Mesothelial cell of epicardium (in vitro differentiated cells): ENCODE data around the gene KDM4C. TPM values are rescaled to one million over a fixed set of nuclear protein-coding genes. Genes with fewer than 3 reads are reported as not detected.

Experiments used
- DNase-seq, 2 experiments: peaks; one replicate each; pipeline ENCODE4 v3.0.0; 2021; ENCODE audit warnings: low spot score in 2 of 2; ENCODE audit not compliant: unreplicated experiment in 2 of 2
- H3K27ac Mint-ChIP-seq: 2 replicates; pipeline ENCODE4 v1.8.0; 2021; ENCODE audit warnings: mixed read lengths
- H3K27me3 Mint-ChIP-seq: 2 replicates; pipeline ENCODE4 v1.8.0; 2021; ENCODE audit warnings: low read depth, mixed read lengths
- H3K36me3 Mint-ChIP-seq: 2 replicates; pipeline ENCODE4 v1.8.0; 2021; ENCODE audit warnings: mixed read lengths
- H3K4me1 Mint-ChIP-seq: 2 replicates; pipeline ENCODE4 v1.8.0; 2021; ENCODE audit warnings: mixed read lengths
- H3K4me3 Mint-ChIP-seq: 2 replicates; pipeline ENCODE4 v1.8.0; 2021; ENCODE audit warnings: mild to moderate bottlenecking, moderate library complexity, mixed read lengths
- H3K9me3 Mint-ChIP-seq: 2 replicates; pipeline ENCODE4 v1.8.0; 2021; ENCODE audit warnings: mixed read lengths
- total RNA-seq: library from RNA; stranded (reverse); gene quantifications from 3 replicates; pipeline ENCODE4 v1.2.1, GENCODE V29; 2021
- TF ChIP-seq, protein P1 (sequence below): fragments of 200-600 bp; sonication (generic); IDR thresholded peaks from one replicate; pipeline ENCODE4 v1.5.0; 2021; ENCODE audit warnings: antibody characterized with exemption; ENCODE audit not compliant: unreplicated experiment

The KDM4C gene
- total RNA-seq, 1 donor from 2014 or later: 25.4 TPM

- no peak overlapping the region for H3K27ac Mint-ChIP-seq
- no peak for DNase-seq
- H3K27me3 Mint-ChIP-seq: no peaks in the 10 kb centered on the region
- H3K4me3 Mint-ChIP-seq: no peak overlapping the region
- H3K36me3 Mint-ChIP-seq: peaks cover 7% of the 10 kb centered on the region
- TF ChIP-seq, protein P1, sequence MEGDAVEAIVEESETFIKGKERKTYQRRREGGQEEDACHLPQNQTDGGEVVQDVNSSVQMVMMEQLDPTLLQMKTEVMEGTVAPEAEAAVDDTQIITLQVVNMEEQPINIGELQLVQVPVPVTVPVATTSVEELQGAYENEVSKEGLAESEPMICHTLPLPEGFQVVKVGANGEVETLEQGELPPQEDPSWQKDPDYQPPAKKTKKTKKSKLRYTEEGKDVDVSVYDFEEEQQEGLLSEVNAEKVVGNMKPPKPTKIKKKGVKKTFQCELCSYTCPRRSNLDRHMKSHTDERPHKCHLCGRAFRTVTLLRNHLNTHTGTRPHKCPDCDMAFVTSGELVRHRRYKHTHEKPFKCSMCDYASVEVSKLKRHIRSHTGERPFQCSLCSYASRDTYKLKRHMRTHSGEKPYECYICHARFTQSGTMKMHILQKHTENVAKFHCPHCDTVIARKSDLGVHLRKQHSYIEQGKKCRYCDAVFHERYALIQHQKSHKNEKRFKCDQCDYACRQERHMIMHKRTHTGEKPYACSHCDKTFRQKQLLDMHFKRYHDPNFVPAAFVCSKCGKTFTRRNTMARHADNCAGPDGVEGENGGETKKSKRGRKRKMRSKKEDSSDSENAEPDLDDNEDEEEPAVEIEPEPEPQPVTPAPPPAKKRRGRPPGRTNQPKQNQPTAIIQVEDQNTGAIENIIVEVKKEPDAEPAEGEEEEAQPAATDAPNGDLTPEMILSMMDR: no peak
- peaks cover 28% of the 10 kb centered on the region for H3K4me1 Mint-ChIP-seq
- H3K9me3 Mint-ChIP-seq: no peaks in the 10 kb centered on the region
These were observed 414.7 kb downstream of the KDM4C start for GRCh38 chr9:7172154-7173115.

GRCh38 chr9:7173139-7173538 is 415.4 kb downstream of the KDM4C start:
- Mint-ChIP-seq H3K4me1 (peaks cover 35% of the 10 kb centered on the region), H3K36me3 (peaks cover 7% of the 10 kb centered on the region), H3K27ac (no peak overlapping the region), H3K4me3 (no peak overlapping the region), H3K27me3 (no peaks in the 10 kb centered on the region), H3K9me3 (no peaks in the 10 kb centered on the region)
- TF ChIP-seq, protein P1: no peak
- no peak for DNase-seq

DNA sequence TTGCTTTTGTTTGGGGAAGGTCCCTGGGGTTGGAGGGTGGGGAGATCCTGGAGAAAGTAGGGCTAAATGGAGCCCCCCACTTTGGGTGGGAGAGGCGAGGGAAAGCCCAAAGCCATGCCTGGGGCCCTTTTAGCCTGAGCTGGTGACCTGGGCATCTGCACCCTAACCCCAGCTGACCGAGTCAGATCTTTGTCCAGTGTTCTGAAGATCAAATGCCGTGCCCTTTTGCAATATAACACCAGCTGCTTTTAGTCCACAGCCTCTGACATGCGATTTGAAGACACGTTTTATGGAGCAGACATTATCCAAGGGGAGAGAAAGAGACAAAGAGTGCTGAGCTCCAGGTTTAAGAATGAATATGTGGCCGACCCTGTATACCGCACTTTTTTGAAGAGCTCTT is 416.5 kb downstream of the KDM4C start:
- Mint-ChIP-seq H3K36me3 (peaks cover 7% of the 10 kb centered on the region), H3K27ac (no peak overlapping the region)

GRCh38 chr9:7174884-7175283 is 417.1 kb downstream of the KDM4C start:
- peaks cover 36% of the 10 kb centered on the region for H3K4me1 Mint-ChIP-seq
- H3K9me3 Mint-ChIP-seq: peaks cover 4% of the 10 kb centered on the region
- TF ChIP-seq, protein P1: no peak
- no peaks in the 10 kb centered on the region for H3K27me3 Mint-ChIP-seq
- DNase-seq: no peak
- no peak overlapping the region for H3K27ac Mint-ChIP-seq
- H3K36me3 Mint-ChIP-seq: peaks cover 10% of the 10 kb centered on the region
- H3K4me3 Mint-ChIP-seq: no peak overlapping the region

More for the DNA sequence above, 416.5 kb downstream of the KDM4C start:
- no peak overlapping the region for H3K4me3 Mint-ChIP-seq
- no peak for DNase-seq
- H3K9me3 Mint-ChIP-seq: no peaks in the 10 kb centered on the region
- no peaks in the 10 kb centered on the region for H3K27me3 Mint-ChIP-seq
- H3K4me1 Mint-ChIP-seq: peaks cover 36% of the 10 kb centered on the region
- TF ChIP-seq, protein P1: no peak

DNA sequence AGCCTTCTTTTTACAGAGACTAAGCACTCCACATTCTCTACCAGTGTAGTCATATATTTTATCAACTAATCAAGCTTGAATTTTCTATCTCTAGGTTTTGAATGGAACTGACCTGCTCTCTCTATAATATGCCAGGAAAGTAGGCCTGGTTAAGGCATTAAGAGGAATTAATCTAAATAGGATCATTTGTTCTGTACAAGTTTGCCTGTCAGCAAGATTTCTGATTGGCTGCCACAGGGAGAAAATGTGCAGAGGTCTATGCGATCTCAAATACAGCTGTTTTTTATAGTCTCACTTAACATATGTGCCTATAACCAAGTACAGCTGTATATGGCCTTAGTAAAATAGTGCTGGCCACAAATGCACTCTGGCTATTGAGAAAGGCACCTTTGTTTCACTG is 418.8 kb downstream of the KDM4C start:
- DNase-seq: no peak
- Mint-ChIP-seq H3K27ac (peak overlapping the region; percentile 74), H3K36me3 (peaks cover 13% of the 10 kb centered on the region), H3K4me1 (peaks cover 33% of the 10 kb centered on the region), H3K4me3 (no peak overlapping the region), H3K27me3 (no peaks in the 10 kb centered on the region), H3K9me3 (peaks cover 10% of the 10 kb centered on the region)
- TF ChIP-seq, protein P1: no peak
